Femur (tissue), 1 donor: ENCODE measurements around the gene SLC4A7.
A peak's percentile ranks its signal among the peaks of the same experiment; 100 is the strongest.
"Not testable (repeated sequence)": the region's sequence is repeated elsewhere in the genome, so short reads cannot be mapped to it uniquely, and the experiment has no call there.

Source experiments
- DNase-seq: peaks from one replicate; pipeline ENCODE4 v3.0.0-alpha.2; 2017

Gene SLC4A7

DNA sequence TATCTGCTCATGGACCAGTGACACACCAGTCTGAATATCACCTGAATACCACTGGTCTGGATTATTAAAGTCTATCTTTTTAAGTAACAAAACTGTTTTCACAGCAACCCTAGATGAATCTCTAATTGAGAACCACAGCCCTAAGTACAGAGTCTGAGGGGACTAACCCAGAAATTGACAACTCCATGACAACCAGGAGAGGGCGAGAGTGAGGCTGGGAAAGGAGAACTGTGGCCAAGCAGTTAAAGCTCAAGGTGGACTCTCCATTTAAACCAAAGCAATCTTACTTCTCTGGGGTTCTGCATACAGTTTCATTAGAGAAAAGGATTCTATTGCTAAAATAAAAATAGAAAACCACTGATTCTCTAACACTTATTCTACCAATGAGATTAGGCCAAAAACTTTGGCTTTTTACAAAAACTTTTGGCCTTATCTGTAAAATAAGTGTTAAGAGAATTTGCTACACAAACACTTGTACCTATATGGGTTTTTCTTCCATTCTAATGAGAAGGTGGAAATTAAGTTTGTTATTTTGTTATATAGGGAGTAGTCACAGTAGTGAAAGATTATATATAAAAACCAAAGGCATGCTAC, 126.4 kb downstream of the SLC4A7 start:
- DNase-seq = no peak

DNA sequence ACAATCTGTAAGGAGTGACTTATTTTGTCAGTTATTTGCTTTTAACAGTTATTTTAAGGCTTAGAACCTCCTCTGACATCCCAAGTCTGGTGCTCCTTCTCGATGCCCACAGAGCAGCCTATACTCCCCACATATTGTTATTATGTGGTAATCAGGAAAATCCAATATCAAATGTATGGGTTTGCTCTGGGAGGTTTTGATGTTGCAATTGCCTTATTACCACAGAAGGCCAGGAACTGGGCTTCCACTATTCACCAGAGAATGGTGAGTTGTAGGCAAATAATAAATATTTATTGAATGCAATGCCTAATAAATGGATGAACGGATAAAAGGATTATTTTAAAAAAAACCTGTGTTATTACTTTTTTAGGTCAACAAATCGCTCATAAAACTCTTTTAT, 127.2 kb downstream of the SLC4A7 start:
- DNase-seq = no peak

DNA sequence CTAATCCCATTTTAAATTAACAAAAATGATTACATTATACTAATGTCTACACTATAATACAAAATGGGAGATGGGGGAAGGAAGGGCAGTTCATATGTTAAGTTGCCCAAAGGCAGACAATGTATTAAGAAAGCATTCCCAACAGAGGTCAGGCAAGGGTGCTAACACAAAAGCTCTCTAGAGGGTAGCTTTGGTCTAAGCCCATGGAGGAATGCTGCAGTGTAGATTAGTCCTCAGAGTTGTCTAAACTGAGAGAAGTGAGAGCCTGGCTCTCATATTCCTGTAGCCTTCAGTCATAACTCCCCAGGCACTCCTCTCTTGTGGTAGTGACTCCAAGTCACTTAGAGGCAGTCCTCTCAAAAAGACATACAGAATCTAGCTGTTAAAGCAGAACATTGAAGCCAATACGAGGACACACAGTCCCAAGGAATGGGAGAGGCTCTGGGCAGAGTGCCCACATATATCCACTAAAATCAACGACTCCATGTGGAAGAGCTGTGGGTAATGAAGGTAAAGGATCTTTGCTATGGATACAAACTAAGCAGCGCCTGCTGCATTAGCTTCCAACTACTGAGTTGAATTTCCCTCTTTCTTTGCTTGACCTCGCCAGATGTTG, 129.5 kb downstream of the SLC4A7 start:
- no peak for DNase-seq

DNA sequence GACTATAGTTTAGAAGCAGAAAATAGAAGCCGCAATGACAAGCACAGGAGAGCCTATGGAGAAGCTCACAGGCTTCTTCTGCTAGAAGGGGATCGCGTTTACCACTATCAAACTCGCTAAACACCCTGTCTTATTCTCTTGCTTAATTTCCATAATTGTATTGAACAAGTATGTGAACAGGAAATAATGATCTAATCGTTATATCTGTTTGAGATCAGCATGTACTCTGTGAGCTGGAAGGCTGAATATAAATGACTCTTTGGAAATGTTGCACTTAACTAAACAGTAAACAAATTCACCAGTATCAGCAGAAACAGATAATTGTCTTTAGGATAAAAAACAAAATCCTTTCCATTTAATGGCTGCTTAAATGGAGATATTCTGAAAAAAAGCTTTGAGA, 130.0 kb downstream of the SLC4A7 start:
- no peak for DNase-seq

DNA sequence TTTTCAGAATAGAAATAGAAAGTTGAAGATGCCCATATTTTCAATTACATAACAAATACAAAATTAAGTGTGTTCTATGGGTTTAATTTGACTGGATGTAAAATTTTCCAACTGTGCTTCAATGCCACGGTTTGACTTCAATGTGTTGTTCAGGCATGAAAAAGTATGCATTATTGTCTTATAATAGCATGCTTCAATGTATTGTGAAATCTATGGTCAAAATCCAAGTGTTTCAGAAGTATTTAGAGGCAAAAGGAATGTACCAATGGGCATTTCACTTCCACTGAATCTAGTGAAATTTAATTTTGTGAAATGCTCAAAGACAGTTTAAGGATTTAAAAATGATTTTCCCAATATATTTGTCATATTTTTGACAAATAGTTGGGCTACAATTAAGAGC, 131.0 kb downstream of the SLC4A7 start:
- DNase-seq = no peak

DNA sequence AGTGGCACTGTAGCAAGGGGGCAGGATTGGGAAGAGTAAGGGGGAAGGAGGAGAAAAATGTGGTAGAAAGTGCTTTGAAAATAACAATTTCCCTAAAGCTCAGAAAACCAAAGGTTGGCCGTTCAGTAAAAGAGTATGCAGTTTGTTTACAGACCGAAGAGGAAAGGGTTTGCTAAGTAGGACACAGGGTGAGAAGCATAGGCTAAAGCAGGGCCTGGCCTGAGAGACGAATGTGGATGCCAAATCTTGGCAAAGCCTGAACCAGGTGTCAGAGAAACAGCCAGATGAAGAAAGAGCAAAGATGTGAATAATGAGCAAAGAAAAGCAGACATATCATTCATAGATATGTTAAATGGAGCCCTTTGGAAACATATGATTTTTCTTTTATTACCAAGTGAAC, 132.1 kb downstream of the SLC4A7 start:
- DNase-seq = no peak

DNA sequence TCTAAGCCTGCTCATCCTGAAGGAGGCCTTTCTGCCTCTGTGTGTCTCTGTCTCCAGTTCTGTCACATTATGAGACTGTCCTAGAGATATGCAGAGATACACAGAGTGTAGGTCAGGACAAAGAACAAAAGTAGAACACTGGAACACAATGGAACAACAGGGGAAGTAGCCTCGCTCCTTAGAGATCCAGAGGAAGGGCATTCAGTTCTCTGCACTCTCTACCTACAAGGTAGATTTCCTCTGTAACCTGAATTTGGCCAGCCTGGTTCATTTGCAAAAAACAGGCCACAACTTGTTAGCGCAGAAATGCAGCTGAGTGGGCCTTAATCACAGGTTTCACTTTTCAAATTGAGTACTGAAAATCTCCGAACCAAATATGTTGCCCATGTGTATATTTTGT, 134.4 kb downstream of the SLC4A7 start:
- DNase-seq = no peak

DNA sequence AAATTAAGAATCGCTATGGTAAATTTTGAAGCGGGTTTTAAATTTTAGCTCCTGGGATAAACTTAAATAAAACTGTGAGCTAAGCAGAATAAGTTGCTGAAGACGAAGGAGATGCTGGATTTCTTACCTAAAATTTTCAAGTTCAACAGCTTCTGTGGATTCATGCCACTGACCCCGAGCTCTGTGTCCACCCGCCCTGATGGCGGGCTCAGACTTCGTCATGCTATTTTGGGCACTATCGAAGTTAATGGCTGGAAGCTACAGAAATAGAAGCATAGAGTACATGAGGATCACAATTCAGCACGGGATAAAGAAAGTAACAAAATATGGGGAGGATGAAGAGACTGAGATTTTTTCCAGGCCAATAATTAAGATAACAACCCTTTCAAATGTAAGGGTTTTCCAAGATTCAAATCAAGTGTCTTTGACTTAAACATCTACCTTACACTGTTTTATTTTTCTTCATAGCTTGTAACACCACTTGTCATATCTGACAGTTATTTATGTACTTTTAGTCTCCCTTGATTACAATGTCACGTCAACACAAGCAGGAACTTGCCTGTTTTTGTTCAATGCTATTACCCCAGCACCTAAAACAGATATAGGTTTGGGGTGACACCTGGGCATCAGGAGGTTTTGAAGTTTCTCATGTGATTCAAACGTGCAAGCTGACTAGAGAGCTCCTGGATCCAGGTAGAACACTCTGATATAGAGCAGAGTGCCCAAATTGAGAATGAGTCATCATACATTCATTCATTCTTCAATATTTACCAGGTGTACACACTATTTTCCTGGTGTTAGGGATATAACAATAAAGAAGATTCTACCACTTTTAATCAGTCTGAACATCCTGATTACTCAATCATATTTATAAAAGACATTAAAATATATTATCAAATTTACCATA, 138.0 kb downstream of the SLC4A7 start:
- no peak for DNase-seq

DNA sequence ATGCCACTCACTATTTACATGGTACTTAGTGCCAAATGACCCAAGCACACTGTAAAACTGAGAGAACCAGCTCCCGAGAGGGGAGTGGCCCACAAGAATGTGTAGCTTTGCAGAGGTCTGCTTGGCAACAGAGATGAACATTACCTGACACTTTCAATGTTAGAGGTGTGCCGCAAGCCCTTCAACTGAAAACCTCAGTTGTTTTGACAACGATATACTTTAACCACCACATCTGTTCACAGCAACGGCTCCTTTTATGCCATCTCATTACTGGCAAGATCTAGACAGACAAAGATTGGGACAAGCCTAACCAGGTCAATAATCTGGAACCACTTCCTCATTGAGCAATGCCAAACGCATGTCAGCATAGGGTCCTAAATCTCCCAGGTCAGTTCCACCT, 138.7 kb downstream of the SLC4A7 start:
- DNase-seq = no peak

DNA sequence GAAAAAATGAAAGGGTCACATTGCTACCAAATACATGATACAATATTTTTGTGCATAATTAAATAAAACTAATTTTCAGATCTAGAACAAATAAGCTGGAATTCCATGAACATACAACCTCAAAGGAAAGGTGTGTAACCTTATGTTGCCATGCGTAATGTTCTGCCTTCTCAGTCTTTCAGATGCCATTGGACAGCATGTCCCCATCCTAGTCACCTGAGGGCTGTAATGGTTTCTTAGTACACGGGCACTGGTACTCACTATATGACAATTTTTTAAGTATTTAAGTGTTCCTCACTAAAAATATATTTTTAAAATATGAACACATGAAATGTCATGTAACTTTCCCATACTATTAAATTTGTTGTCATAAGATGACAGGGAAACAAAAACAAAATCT, 139.1 kb downstream of the SLC4A7 start:
- DNase-seq = no peak

DNA sequence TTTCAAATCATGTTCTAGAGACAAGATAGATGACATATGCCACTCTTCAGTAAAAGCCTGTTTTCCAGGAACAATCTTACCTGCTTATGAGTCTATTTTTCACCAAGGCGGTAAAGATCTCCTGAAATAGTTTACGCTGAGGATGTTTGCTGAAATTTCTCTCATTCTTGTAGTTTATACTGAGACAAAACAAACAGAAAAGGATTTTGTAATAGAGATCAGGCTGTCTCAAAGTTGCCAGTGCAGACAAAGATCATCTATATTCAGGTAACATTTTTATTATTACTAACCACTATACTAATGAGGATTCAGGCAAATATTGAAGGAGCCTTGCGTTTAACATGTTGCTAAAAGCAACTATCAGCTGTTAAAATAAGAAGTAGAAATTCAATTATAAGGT, 140.0 kb downstream of the SLC4A7 start:
- no peak for DNase-seq

DNA sequence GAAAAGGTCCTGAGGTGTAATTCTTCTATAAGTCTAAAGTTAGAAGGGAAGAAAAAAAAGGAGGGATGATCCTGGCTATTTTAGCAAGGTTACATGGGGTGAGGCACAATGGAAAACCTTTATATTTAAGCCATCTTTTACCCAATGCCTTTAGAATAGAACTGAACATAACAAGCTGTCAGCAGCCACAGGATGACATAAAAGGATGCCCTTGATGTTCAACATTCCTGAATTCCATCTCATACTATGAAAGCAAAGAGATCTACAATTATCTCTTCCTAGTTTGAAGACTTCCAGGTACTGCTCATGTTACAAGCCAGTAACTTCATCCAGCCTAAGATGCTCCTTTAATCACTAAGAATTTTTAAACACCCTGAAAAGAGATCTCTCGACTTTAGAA, 141.9 kb downstream of the SLC4A7 start:
- DNase-seq = no peak

DNA sequence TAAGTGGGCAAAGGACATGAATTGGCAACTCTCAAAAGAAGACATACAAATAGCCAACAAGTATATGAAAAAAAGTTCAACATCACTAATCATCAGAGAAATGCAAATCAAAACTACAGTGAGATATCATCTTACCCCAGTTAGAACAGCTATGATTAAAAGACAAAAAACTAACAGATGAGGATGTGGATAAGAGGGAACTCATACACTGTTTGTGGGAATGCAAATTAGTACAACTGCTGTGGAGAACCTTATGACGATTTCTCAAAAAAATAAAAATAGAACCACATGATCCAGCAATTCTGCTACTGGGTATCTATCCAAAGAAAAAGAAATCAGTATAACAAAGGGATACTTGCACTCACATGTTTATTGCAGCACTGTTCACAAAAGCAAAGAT, 143.7 kb downstream of the SLC4A7 start:
- no peak for DNase-seq

DNA sequence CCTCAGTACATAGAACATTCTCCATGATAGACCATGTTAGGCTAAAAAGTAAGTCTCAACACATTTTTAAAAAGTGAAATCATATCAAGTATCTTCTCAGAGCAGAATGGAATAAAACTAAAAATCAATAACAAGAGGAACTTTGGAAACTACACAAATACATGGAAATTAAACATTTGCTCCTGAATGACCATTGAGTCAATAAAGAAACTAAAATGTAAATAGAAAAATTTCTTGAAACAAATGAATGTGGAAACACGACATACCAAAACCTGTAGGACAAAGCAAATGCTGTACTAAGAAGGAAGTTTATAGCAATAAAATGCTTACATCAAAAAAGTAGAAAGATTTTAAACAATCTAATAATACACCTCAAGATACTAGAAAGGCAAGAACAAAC, 148.6 kb downstream of the SLC4A7 start:
- DNase-seq = no peak

DNA sequence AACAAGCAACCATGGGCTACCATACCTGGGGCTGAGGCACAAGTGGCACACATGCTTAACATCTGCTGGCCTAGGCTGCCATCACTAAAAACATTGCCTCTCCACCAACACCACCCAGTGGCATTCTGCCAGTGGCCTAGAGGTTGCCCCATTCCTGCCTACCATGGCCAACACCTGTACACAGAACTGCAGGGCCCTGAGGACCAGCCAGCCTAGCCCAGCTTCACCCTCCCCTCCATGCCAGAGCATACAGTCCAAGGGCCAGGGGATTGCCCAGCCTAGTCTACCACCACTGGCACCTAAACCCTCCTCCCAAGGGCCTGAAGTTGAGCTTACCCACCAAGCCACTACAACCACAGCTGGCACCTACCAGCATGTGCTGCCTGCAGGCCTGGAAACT, 150.3 kb downstream of the SLC4A7 start:
- no peak for DNase-seq

DNA sequence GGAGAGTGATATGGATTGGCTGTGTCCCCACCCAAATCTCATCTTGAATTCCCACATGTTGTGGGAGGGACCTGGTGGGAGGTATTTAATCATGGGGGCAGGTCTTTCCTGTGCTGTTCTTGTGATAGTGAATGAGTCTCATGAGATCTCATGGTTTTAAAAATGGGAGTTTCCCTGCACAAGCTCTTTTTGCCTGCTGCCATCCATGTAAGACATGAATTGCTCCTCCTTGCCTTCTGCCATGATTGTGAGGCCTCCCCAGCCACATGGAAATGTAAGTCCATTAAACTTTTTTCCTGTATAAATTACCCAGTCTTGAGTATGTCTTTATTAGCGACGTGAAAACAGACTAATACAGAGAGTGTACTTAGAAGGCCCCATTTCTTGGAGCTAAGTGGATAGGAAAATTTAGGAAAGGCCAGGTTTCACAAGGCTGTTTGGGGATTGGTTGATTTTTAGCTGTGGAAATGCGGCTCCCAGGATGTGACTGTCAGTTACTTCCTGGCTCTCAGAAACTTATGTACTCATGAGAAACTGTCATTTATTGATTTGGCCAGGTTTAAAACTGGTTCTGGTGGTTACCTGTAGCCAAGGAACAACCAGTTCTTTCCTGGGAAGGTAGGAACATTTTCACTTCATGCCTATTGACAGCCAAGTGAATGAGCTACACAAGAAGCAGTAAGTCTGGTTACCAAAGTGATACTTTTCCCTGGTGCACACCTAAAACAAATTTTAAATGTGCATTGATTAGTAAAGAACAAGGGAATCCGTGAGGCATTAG, 155.0 kb downstream of the SLC4A7 start:
- not testable (repeated sequence) for DNase-seq

DNA sequence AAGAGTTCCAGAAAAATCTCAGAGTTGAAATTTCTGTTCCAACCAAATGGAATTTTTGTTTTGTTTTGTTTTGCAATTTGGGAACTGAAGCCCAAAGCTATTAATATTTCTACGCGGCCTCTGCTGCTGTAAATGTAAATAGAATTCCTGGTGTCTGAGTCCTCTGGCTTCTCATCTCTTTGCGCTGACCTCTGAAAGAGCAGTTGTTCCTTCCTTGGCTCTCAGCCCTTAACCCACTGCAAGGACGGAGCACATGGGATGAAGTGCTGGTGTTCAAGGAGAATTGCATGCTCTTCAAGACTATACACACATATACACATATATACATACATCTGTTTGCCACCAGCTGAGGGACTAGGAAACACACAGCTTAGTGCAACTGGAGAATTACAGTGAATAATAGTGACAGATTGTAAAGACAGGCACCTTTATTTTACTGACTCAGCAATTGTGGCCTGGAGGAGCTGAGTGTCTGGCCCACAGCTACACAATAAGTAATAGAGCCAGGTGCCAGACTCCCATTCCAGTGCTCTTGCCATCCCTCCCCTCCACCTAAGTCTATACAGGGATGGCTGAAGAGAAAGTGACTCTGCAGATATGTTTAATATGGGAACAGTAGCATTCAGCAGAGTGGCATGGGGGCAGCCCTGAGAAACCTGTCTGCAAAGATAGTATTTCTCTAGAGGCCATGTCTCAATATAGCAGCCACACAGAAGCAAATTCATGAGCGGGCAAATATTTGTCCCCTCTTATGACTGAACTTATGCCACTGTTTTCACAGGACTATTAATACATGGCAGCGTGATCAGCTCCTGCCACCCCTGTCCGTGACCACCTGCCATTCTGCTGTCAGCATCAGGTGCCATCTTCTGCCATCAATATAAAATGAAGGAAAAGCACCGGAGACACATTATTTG, 157.3 kb downstream of the SLC4A7 start:
- DNase-seq = peak; percentile 64

DNA sequence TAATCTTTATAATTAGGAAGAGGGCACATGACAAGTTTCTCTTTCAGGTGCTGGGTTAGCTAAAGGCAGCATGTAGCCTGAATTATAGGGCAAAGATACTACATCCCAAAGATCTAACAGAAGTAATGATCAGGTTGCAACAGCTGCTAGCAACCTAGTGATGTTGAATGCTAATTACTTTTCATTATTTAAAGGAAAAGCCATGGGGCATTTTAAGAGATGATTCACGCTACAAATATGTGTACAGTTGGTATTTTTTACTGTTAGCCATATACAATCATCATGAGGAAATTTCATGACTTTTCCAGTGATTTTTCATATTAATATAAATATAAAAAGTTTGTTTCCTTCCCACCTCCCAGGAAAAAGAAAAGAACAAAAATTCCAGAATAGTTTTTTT, 158.0 kb downstream of the SLC4A7 start:
- DNase-seq = no peak

DNA sequence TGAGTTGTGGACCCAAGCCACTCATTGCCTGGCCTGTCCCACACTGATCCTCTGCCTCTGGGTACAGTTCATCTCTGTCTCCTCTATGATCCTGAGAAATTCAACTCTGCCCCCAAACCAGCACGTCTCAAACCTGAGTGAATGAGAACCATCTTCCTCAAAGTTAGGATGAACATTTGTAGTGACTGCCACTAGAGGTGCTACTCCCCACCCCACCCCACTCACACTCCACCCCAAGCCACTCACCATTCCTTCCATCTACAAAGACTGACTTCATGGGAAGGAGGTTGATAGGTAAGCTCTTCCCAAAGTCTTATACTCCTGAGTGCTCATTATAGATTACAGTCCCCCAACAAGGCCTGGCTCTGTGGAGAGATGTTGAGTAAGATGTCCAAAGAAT, 158.8 kb downstream of the SLC4A7 start:
- DNase-seq = no peak

DNA sequence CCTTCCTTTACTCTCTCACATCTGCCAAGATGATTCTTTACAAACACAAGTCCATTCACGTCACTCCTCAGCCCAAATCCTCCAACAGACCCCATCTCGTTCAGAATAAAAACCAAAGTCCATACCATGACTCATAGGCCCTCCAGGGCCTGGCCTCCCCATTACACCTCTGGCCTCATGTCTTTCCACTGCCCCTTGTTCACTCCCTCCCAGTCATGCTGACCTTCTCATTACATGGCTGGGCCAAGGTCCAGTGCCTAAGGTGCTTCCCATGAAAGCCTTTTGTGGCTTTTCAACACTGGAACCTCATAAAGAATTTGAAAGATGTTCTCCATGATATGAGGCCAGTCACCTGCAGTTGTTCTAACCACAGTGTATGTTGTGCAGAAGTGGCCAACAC, 159.5 kb downstream of the SLC4A7 start:
- no peak for DNase-seq

DNA sequence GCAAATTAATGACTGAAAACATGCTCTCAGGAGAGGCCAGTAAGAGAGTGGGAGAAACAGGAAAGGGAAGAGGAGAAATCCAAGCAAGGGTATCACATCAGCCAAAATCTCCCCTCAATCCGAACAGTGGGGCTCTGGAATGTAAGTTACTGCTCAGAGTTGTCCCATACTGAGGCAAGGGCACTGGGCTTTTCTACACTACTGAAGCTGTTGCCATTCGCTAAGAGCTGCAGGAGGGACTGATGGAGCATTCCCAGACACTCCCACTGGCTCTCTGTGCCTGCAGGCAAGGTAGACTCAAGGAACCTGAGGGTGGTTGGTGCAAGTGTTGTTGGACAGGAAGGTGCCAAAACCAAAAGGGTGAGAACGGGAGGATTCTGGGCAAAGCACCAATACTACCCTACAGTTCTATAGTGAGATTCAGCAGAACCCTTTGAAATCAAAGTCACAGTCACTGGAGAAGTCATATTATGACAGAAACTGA, 161.1 kb downstream of the SLC4A7 start:
- no peak for DNase-seq
